GM20431 (cell line): ENCODE measurements around the gene SYPL1.

Experiments used
- in situ Hi-C: fragments of 300-500 bp; cut with MseI, MboI; formaldehyde crosslinking; loops from one replicate; pipeline ENCODE4 v1.15.0; 2020; ENCODE audit warnings: low sequenced_read_pairs; ENCODE audit not compliant: unreplicated experiment

Gene SYPL1

DNA sequence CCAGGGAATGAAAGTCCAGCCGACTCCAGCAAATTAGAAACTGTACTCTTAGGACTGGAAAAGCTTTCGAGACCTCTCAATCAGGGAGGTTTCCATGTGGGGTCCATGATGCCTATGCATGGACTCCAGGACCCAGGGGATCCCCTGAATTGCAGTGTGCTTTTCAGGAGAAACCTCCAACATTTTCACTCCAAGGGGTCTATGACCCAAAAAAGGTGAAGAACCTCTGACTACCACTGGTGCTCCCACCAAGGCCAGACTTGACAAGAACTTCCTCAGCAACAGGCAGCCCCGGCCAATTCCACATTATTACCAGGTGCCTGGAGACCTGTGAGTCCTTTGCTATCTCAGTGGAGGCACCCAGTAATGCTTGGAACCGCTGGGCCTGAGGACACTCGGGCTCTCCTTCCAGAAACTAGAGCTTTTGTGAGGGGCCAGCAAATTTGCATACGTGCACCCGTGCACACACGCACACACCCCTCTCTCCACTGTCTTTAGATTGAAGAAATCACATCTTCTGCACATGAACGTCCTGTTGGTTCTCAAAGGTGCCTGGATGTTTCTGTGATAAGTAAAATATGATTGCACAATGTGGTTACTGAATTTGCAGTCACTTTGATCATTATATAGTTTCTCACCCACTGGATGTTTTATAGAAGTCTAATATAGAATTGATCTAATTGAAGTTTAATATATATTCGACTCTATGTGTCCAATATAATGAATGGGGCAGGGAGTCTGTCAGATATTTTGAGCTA, 54.7 kb downstream of the SYPL1 start:
- in situ Hi-C loops, result no loop called here

DNA sequence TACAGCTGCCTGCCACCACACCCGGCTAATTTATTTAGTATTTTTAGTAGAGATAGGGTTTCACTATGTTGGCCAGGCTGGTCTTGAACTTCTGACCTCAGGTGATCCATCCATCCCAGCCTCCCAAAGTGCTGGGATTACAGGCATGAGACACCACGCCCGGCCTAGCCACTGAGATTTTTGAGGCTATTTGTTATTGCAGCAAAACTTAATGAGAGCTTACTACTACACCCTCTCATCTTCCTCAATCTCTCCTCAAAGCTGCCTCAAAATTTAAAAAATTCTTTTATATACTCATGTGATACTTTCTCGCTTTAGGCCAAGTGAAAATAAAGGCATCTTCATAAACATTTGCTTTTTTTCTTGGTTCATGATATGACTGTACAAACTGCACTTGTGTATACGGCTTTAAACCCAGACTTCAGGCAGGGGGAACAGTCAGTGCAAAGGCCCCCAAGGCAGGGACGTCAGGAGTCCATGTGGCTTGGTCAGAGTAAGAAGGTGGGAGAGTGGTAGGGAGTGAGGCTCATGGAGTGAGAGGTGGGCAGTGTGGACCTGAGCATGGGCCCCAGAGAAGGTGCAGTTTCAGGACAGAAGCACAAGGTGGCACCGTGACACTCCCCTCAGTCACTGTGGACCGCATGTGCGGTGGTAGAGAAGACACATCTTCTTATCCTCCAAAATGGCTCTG, 55.5 kb downstream of the SYPL1 start:
- in situ Hi-C loops, result no loop called here

DNA sequence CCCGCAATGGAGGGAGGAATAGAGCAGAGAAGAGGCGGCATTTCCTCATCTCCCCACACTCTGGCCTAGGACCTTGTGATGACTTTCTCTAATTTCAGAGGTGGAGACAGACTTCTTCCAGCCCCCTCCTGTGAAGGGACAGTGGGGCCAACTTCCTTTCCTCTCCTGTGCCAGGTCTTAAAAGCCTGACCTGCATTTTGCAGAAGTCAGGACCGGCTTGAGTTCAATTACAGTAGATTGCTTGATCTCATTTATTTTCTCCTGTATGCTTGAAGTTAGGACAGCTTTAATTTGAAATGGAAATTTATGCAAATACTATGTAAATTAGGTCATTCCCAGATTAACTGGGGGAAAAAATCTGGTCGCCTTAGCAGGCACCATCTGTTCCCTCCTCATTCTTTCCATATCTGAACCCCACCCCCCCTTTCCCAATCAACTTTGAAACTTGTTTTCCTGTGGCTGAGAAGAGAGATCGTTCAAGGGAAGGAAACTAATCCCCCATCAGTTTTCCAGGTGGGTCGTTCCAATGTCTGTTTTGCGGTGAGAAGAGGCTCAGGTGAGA, 57.1 kb downstream of the SYPL1 start:
- in situ Hi-C loops, result loop anchor here (5.0 kb wide), 1 partner anchor 97 kb away; no protein-coding TSS in a partner anchor

DNA sequence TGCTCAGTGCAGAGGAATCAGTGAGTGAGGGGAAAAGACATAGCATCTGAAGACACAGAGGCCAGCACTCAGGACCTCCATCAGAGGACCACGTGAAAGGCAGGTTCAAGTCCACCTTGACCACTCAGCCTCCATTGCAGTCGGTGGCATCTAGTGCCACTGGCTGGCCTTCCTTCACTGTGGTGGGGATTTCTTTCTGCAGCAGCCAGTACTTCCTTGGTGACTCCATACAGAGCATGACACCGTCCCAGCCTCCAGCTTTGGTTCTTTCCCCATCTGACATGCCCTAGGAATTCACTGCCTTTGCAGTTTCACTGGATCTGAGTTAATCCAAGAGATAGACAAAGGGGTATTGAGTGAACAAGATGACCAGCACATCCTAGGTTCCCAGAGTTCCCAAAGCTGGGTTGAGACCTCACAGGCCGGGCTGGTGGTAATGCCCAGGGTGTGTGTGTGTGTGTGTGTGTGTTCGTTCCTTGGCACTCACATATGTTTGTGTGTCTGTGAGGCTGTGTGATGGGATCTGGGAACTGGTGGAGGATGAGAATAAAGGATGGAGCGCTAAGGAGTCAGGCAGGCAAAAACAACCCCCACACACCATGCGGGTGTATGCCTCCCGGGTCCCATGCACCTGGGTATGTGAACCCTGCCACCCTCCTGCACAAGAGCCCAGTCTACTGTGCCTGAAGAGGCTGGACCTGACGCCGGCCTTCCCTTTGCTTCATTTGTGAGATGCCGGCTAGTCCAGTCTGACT, 57.8 kb downstream of the SYPL1 start:
- in situ Hi-C loops, result loop anchor here (5.0 kb wide), 1 partner anchor 98 kb away; no protein-coding TSS in a partner anchor

DNA sequence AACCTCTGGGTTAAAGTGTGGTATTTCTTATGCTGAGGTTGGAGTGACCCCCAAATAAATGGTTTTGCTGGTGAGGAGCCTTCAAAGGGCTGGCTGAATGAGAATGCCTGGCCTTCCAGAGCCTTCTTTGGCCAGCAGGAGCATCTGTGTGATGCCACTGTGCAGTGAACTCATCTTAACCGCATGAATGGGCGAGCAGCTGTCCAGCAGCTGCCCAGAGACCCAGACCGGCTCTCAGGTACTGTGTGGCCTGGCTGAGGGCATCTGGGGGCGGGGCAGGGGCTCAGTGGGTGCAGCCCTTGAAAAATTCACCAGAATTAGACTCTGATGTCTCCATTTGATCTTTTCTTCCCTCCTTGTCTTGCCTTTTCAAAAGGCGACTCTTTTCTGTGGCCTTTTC, 59.0 kb downstream of the SYPL1 start:
- in situ Hi-C loops, result loop anchor here (5.0 kb wide), 1 partner anchor 99 kb away; no protein-coding TSS in a partner anchor

DNA sequence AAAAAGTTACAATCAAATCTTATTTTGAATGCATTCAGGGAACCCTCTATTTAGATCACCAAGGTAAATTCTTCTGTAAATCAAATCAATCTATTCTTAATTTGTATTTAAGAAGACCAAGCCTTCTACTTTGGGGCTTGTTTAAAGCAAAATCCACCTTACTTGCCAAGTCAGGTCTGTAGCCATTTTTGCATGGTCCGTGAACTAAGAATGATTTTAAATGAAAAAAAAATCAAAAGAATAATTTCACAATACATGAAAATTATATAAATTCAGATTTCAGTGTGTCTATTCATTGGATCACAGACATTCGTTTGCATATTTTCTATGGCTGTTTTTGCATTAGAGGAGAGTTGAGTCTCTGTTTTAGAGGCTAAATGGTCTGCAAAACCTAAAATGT, 59.4 kb downstream of the SYPL1 start:
- in situ Hi-C loops, result loop anchor here (5.0 kb wide), 1 partner anchor 100 kb away; no protein-coding TSS in a partner anchor

DNA sequence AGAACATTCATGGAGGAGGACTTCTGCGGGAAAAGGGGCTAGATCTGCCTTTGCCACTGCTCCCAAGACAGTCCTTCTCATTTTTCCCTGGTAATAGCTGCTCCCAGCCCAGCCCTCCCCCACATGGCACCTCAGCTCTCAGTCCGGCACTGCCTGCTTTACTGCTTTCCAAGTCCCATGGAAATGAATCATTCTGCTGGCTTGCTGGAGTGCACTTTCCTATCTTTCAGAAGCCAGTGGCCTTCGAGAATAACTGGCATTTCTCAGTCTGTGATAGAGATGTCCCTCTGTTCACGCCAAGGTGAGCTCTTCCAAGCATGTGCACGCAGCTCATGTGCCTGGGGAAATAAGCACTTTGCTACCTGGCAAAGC, 61.4 kb downstream of the SYPL1 start:
- in situ Hi-C loops, result loop anchor here (5.0 kb wide), 1 partner anchor 102 kb away; no protein-coding TSS in a partner anchor

DNA sequence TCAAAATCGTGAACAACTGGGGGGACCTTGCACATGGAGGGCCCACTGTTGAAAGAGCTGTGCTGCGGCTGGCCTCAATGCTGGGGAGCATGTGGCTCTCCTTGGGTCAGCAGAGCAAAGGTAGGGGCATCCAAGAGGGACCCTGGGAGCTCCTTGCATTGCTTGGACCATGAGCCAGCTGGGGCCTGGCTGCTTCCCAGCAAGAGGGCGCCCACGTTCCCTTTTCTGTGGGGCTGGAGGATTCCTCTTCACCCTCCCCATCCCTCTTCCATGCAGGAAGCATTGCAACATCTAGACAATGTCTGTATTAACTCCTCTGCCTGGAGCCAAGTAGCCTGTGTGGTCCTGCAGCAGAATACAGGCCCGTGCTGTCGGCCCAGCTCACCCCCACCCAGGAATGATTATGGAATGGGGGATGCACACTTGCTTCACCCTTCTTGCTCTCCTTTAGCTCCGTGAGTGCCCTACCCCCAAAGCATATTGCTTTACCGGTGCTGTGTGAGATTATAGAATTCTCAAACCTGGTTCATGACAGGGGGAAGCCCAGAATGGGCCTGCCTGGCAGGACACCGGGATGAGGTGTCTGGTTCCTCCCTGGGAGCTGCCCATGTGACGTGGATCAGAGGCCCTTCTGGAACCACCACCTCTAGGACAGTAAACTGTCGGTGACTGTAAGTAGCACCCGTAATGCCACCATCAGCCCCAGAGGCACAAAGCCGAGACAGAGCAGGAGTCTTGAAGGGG, 61.9 kb downstream of the SYPL1 start:
- in situ Hi-C loops, result loop anchor here (5.0 kb wide), 1 partner anchor 102 kb away; no protein-coding TSS in a partner anchor

DNA sequence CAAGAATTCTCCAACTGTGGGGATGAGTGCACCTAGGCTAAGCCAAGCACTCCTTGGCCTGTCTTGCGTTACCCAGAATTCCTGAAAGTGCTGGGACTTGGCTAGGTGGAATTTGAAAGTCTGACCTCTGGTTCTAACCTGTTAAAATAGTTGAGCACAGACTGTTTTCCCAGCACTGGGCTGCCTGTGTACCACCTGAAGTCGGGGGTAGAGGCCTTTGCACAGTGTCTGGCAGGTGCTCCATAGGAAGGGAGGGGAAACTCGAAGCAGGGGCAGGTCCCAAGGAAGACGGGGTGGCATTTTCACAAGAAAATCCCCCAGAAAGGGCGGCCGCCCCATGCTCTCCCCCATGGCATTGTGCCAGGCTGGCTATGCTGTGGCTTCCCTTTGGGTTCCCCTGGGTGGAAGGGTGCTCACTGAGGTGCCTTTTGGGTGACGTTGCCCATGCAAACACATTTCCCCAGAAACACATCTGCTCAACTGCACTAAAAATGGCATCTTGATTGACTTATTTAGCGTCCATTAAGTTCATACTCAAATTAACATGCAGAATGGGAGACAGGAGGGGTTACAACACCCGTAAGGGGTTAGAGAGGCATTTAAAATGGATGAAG, 62.9 kb downstream of the SYPL1 start:
- in situ Hi-C loops, result loop anchor here (10.0 to 25.0 kb wide), 2 partner anchors 284 to 387 kb away; no protein-coding TSS in a partner anchor

DNA sequence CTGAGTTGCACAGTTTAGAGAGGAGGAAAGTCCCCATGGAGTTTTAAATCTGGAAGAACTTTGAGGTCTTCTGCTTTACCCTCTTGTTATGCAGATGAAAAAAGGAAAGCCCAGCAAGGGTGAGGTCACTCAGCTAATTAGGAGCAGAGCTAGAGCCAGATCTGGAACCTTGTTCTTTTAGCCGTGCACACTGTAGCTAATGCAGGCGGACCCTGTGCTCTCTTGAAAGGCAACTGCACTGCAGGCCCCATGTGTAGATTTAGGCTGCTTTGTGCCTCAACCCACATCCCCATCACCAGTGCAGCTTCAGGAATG, 63.4 kb downstream of the SYPL1 start:
- in situ Hi-C loops, result loop anchor here (10.0 to 25.0 kb wide), 2 partner anchors 284 to 386 kb away; no protein-coding TSS in a partner anchor

DNA sequence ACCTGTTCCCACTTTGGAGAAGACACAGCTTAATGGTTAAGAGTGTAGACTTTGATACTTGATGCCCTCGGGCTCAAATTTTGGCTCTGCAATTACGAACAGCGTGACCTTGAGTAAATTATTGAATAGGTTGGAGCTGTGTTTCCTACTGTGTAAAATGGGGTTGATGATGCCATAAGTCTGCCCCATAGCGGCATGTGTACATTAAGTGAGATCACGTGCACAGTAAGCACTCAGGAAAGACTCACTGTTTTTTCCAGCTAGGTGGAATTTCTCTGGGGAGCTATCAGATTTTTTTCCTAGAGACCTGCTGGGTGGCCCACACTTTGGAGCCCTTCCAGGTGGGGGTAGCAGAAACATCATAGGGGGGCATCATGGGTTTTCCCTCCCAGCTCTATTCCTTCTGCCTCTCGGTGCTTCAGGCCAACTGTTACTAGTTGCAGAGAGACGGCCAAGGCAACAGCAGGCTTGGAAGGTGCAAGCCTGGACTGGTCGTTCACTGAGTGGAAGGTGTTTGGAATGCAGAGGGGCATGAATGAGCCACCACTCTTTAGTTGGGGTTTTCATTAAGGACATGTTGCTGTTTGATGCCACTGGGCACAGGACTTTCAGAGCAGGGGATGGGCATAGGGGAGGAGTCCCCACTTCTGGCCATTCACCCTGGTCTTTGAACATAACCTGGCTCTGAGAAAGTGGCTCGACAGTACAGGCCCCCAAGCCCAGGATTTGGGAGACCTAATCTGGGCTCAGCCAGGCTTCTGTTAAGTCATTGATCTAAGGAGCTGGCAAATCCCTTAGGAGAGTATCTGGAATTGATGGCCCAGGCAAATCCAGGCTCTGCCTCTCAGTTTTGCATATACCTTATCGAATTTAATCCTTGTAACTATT, 64.0 kb downstream of the SYPL1 start:
- in situ Hi-C loops, result loop anchor here (10.0 to 25.0 kb wide), 2 partner anchors 283 to 386 kb away; no protein-coding TSS in a partner anchor

DNA sequence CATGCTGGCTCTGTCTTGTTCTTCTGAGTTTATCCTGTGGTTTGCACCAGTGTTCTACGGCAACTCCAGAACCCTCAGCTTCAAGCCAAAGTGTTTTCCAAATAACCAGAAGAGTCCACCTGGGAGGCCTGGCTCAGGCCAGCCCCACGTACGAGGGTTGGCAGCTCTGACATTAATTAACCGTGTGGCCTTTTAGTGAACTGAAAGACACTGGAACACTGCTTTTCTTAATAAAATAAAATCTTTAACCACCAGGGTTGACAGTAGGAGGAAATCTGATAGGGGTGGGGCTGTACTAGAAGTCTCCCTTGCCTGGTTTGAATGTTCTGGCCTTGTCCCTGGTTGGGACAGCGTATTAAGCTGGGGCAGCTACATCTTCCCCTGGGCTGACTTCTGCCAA, 64.9 kb downstream of the SYPL1 start:
- in situ Hi-C loops, result loop anchor here (10.0 to 25.0 kb wide), 2 partner anchors 282 to 385 kb away; no protein-coding TSS in a partner anchor

DNA sequence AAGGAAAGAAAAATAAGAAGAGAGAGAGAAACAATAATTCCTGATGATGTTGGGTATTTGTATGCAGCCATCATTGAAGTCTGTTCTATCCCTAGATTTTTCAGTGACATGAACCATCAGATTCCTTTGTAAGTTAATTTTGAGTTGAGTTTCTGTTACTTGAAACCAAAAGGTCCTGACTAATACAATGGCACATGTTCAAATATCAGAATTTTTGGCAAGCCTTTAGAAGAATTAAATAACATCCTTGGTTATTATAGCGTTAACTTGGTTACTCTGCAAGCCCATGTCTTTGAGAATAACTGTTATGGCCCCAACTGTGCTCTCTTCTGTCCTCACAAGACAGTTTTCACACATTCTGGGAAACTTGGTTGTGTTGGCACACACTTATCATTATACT, 66.5 kb downstream of the SYPL1 start:
- in situ Hi-C loops, result loop anchor here (10.0 to 25.0 kb wide), 2 partner anchors 281 to 383 kb away; no protein-coding TSS in a partner anchor

DNA sequence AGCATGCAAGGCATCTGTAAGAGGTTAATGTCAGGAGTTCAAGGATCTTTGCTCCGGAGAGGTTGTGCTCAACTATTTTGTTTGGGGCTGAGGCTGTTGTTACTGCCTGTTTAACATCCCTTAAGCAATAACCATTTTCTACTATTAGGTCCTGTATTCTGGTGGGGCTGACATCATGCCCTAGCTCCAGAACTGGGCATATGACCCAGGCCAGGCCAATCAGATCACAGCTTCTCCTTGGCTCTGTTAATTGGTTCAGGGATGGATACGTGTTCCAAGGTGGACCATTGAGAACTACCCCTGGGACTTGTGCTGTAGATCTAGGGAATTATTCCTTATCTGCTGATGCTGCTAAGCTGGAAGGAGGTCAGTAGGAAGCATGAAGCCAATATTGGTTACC, 67.0 kb downstream of the SYPL1 start:
- in situ Hi-C loops, result loop anchor here (10.0 to 25.0 kb wide), 2 partner anchors 280 to 383 kb away; no protein-coding TSS in a partner anchor

DNA sequence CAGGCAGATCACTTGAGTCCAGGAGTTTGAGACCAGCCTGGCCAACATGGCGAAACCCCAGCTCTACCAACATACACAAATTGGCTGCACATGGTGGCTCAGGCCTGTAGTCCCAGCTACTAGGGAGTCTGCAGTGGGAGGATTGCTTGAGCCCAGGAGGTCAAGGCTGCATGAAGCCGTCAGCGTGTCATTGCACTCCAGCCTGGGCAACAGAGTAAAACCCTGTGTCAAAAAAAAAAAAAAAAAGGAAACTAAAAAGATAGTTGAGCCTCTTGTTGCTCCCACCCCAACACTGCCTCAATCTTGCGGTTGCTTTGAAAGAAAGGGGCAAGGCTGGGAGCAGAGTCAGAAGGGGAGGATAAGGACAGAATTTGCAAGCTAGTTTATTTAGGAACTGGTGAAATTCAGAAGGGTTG, 69.9 kb downstream of the SYPL1 start:
- in situ Hi-C loops, result loop anchor here (10.0 to 25.0 kb wide), 2 partner anchors 277 to 380 kb away; no protein-coding TSS in a partner anchor

DNA sequence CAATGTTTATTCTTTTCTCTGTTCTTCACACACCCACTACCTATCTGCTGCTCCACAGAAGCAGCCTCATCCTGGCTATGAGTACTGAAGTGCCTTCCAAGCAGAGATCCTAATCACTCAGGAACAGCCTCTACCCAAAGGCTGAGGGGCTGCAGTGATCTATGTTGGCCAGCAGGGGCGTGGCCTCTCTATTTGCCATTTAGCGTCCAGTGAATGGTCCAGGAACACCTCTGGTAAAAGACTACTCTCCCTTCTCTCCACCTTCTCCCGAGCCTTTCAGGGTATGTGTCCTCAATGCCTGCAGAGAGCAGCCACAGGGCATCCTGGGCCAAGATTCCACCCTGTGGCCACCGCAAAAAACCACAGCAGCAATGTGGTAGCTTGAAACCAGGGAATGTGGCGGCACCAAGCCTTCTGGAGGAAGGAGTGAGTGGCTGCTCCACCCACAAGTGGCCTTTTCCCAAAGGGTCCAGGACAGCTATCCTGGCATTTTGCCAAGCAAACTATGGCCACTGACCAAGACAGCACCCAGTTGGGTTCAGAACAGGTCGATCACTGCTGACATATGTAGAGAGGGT, 70.9 kb downstream of the SYPL1 start:
- in situ Hi-C loops, result loop anchor here (10.0 to 25.0 kb wide), 2 partner anchors 276 to 379 kb away; no protein-coding TSS in a partner anchor
